ENCODE data around the gene NCK2.

- no peak for TF ChIP-seq EZH2phosphoT487 (IDR thresholded peaks at IDR 0.05; ENCODE audit: borderline replicate concordance, low read length)
- no peak for TF ChIP-seq EZH2 (IDR thresholded peaks at IDR 0.05; ENCODE audit: low read length, unreplicated experiment)
- no peak for TF ChIP-seq CTCF (conservative IDR thresholded peaks at IDR 0.05; ENCODE audit: low read depth, low read length)
Observed at GRCh38 chr2:105887256-105887655, 142.5 kb downstream of the NCK2 start.
